ENCODE data around the gene CYGB.

GRCh38 chr17:76545918-76546555, 8.5 kb upstream of the CYGB start:
- TF ChIP-seq CTCF (IDR thresholded peaks at IDR 0.05): no peak
- TF ChIP-seq POLR2A (IDR thresholded peaks at IDR 0.05): no peak

All from adrenal gland (tissue), 5 donors.